ENCODE results near the gene SPAG5.

DNA sequence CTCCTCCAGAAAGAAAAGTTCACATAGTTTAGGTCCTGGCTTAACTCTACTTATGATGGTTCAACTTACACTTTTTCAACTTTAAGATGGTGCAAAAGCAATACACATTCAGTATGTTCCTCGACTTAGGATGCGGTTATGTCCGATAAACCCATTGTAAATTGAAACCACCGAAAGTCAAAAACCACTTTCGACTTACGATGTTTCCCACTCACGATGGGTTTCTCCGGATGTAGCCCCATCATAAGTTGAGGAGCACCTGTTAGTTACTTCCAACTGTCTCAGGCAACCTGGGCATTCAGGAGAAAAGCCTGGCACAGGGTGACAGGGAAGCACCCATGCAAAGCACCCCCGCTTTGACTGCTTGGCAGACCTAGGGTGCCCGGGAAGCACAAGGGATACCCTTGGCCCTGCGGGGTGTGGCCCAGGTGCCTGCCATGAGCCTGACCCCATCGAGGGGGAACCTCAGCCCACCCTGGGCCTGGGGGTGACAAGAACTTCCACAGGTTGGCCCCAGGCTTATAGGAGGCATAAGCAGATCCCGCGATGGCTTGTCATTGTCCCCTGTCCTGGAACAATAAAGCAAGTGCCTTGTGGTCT, 60.4 kb downstream of the SPAG5 start:
- TF ChIP-seq FOXM1 (IDR thresholded peaks at IDR 0.05; ENCODE audit: borderline replicate concordance) (no peak), FOXA1 (IDR thresholded peaks at IDR 0.05) (no peak)

Measured in HEK293T (cell line).